D721Med (cell line): ENCODE results near the gene ARFGAP1.

Experiments used
- DNase-seq: peaks from one replicate; pipeline ENCODE4 v3.0.0; 2011; ENCODE audit warnings: low spot score; ENCODE audit not compliant: insufficient read length
- FAIRE-seq: peaks from 2 replicates; lab custom pipeline; 2011; peaks lifted over from hg19 to GRCh38; lab: Jason Lieb, UNC
- TF ChIP-seq, protein P1 (sequence below): IDR thresholded peaks from 2 replicates; pipeline ENCODE4 v1.5.1; 2012; ENCODE audit warnings: mild to moderate bottlenecking, control low read depth; ENCODE audit not compliant: insufficient read depth; ENCODE audit errors: missing control alignments

Gene ARFGAP1

GRCh38 chr20:63310265-63310991, 37.8 kb downstream of the ARFGAP1 start:
- TF ChIP-seq, protein P1, sequence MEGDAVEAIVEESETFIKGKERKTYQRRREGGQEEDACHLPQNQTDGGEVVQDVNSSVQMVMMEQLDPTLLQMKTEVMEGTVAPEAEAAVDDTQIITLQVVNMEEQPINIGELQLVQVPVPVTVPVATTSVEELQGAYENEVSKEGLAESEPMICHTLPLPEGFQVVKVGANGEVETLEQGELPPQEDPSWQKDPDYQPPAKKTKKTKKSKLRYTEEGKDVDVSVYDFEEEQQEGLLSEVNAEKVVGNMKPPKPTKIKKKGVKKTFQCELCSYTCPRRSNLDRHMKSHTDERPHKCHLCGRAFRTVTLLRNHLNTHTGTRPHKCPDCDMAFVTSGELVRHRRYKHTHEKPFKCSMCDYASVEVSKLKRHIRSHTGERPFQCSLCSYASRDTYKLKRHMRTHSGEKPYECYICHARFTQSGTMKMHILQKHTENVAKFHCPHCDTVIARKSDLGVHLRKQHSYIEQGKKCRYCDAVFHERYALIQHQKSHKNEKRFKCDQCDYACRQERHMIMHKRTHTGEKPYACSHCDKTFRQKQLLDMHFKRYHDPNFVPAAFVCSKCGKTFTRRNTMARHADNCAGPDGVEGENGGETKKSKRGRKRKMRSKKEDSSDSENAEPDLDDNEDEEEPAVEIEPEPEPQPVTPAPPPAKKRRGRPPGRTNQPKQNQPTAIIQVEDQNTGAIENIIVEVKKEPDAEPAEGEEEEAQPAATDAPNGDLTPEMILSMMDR: no peak
- no peak for FAIRE-seq
- no peak for DNase-seq

- no peak for FAIRE-seq
- TF ChIP-seq, protein P1: no peak
- no peak for DNase-seq
These were observed 38.7 kb downstream of the ARFGAP1 start for GRCh38 chr20:63311186-63311832.

DNA sequence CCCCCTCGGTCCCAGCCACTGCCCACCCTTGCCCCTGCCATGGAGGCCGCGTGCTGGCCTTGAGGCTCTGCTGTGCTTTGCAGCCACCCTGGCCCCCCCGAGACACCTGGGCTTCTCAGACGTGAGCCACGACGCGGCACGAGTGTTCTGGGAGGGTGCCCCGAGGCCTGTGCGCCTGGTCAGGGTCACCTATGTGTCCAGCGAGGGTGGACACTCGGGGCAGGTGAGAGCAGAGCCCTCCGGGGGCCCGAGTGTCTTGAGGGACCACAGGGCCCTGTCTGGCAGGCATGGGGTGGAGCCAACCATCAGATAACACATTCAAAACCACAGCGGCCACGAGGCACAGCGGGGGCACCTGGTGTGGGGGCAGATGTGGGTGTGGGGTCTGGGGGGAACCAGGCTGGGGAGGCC, 39.2 kb downstream of the ARFGAP1 start:
- DNase-seq: no peak
- FAIRE-seq: no peak
- TF ChIP-seq, protein P1: no peak

- TF ChIP-seq, protein P1: no peak
- no peak for DNase-seq
- FAIRE-seq: no peak
These were observed 39.7 kb downstream of the ARFGAP1 start for GRCh38 chr20:63312273-63312672.

GRCh38 chr20:63312690-63313348, 40.2 kb downstream of the ARFGAP1 start:
- TF ChIP-seq, protein P1: no peak
- DNase-seq (no peak), FAIRE-seq (no peak)

GRCh38 chr20:63313349-63314014, 40.9 kb downstream of the ARFGAP1 start:
- no peak for FAIRE-seq
- no peak for DNase-seq
- TF ChIP-seq, protein P1: no peak
